HEK293 (cell line): ENCODE data around the gene S1PR1.
A peak's percentile ranks its signal among the peaks of the same experiment; 100 is the strongest.

ENCODE experiments used
- CTCF ChIP-seq: fragments of 450-650 bp; formaldehyde crosslinking; IDR thresholded peaks from 2 replicates; pipeline ENCODE4 v1.5.1; 2016; ENCODE audit warnings: missing biosample characterization, missing genetic modification characterization
- GLIS1 ChIP-seq: fragments of 450-650 bp; formaldehyde crosslinking; IDR thresholded peaks from 2 replicates; pipeline ENCODE4 v1.5.1; 2016; ENCODE audit warnings: missing biosample characterization, missing genetic modification characterization
- GLIS2 ChIP-seq: fragments of 450-650 bp; formaldehyde crosslinking; IDR thresholded peaks from 2 replicates; pipeline ENCODE4 v1.5.1; 2016; ENCODE audit warnings: missing biosample characterization, missing genetic modification characterization
- PRDM10 ChIP-seq: fragments of 450-650 bp; formaldehyde crosslinking; IDR thresholded peaks from 2 replicates; pipeline ENCODE4 v1.5.1; 2016; ENCODE audit warnings: missing biosample characterization, missing genetic modification characterization
- PRDM4 ChIP-seq: fragments of 450-650 bp; formaldehyde crosslinking; IDR thresholded peaks from 2 replicates; pipeline ENCODE4 v1.5.1; 2017; ENCODE audit warnings: missing biosample characterization, missing genetic modification characterization
- SETDB1 ChIP-seq: IDR thresholded peaks from one replicate; pipeline ENCODE4 v1.6.1; 2017; ENCODE audit warnings: mild to moderate bottlenecking, low read length, moderate library complexity, mixed read lengths; ENCODE audit not compliant: insufficient read length
- SP2 ChIP-seq: fragments of 450-650 bp; formaldehyde crosslinking; IDR thresholded peaks from 2 replicates; pipeline ENCODE4 v1.5.1; 2016; ENCODE audit warnings: missing biosample characterization, missing genetic modification characterization
- ZBTB21 ChIP-seq: fragments of 450-650 bp; formaldehyde crosslinking; IDR thresholded peaks from 2 replicates; pipeline ENCODE4 v1.5.1; 2017; ENCODE audit warnings: missing biosample characterization, missing genetic modification characterization
- ZFP37 ChIP-seq: fragments of 450-650 bp; formaldehyde crosslinking; IDR thresholded peaks from 2 replicates; pipeline ENCODE4 v1.5.1; 2016; ENCODE audit warnings: missing biosample characterization, missing genetic modification characterization
- ZNF214 ChIP-seq: fragments of 450-650 bp; formaldehyde crosslinking; IDR thresholded peaks from 2 replicates; pipeline ENCODE4 v1.5.1; 2017; ENCODE audit warnings: missing biosample characterization, mild to moderate bottlenecking, missing genetic modification characterization, borderline replicate concordance
- ZNF280D ChIP-seq: fragments of 450-650 bp; formaldehyde crosslinking; IDR thresholded peaks from 2 replicates; pipeline ENCODE4 v1.5.1; 2016; ENCODE audit warnings: missing biosample characterization, missing genetic modification characterization
- ZNF335 ChIP-seq: fragments of 450-650 bp; formaldehyde crosslinking; conservative IDR thresholded peaks from 2 replicates; pipeline ENCODE4 v1.5.1; 2016; ENCODE audit warnings: missing biosample characterization, missing genetic modification characterization
- ZNF366 ChIP-seq: fragments of 450-650 bp; formaldehyde crosslinking; conservative IDR thresholded peaks from 2 replicates; pipeline ENCODE4 v1.5.1; 2016; ENCODE audit warnings: missing biosample characterization, missing genetic modification characterization
- ZNF404 ChIP-seq: fragments of 450-650 bp; formaldehyde crosslinking; IDR thresholded peaks from 2 replicates; pipeline ENCODE4 v1.5.1; 2017; ENCODE audit warnings: missing biosample characterization, missing genetic modification characterization
- ZNF423 ChIP-seq: fragments of 450-650 bp; formaldehyde crosslinking; IDR thresholded peaks from 2 replicates; pipeline ENCODE4 v1.5.1; 2016; ENCODE audit warnings: missing biosample characterization, missing genetic modification characterization
- ZNF488 ChIP-seq: fragments of 450-650 bp; formaldehyde crosslinking; IDR thresholded peaks from 2 replicates; pipeline ENCODE4 v1.5.1; 2016; ENCODE audit warnings: missing biosample characterization, missing genetic modification characterization
- ZNF518A ChIP-seq: fragments of 450-650 bp; formaldehyde crosslinking; conservative IDR thresholded peaks from 2 replicates; pipeline ENCODE4 v1.5.1; 2016; ENCODE audit warnings: low read depth, missing biosample characterization, missing genetic modification characterization
- ZNF549 ChIP-seq: fragments of 450-650 bp; IDR thresholded peaks from 2 replicates; pipeline ENCODE4 v1.5.1; 2018; ENCODE audit warnings: missing biosample characterization, missing genetic modification characterization, mild to moderate bottlenecking, inconsistent platforms, moderate library complexity
- ZNF658 ChIP-seq: fragments of 450-650 bp; formaldehyde crosslinking; IDR thresholded peaks from 2 replicates; pipeline ENCODE4; 2016; ENCODE audit warnings: missing biosample characterization, missing genetic modification characterization
- ZNF76 ChIP-seq: fragments of 450-650 bp; formaldehyde crosslinking; IDR thresholded peaks from 2 replicates; pipeline ENCODE4; 2016; ENCODE audit warnings: low read depth, missing biosample characterization, missing genetic modification characterization, borderline replicate concordance
- ZNF776 ChIP-seq: fragments of 450-650 bp; formaldehyde crosslinking; IDR thresholded peaks from 2 replicates; pipeline ENCODE4 v1.5.0; 2017; ENCODE audit warnings: missing biosample characterization, missing genetic modification characterization, borderline replicate concordance
- ZXDB ChIP-seq: fragments of 450-650 bp; formaldehyde crosslinking; IDR thresholded peaks from 2 replicates; pipeline ENCODE4 v1.5.1; 2016; ENCODE audit warnings: missing biosample characterization, missing genetic modification characterization

The S1PR1 gene

GRCh38 chr1:101262630-101263348 is 26.0 kb downstream of the S1PR1 start (continued):
- no peak for TF ChIP-seq ZNF776
- no peak for TF ChIP-seq ZFP37 (tag by site-specific recombination)
- 0 out of 2 replicates have a peak, but pooled peaks have one; percentile 34 for TF ChIP-seq ZXDB (tag by site-specific recombination)
- no peak for TF ChIP-seq ZNF518A (tag by site-specific recombination)
- TF ChIP-seq ZNF214 (tag by site-specific recombination): no peak
- no peak for TF ChIP-seq ZNF404 (tag by site-specific recombination)
- TF ChIP-seq ZNF549 (tag by site-specific recombination): no peak
- no peak for TF ChIP-seq ZBTB21 (tag by site-specific recombination)
- no peak for TF ChIP-seq ZNF488 (tag by site-specific recombination)
- TF ChIP-seq ZNF366 (tag by site-specific recombination): no peak
- no peak for TF ChIP-seq SETDB1
- no peak for TF ChIP-seq GLIS2
- no peak for TF ChIP-seq GLIS1 (tag by site-specific recombination)
- TF ChIP-seq ZNF335: peak; percentile 51; the same call in 1 of the 2 replicates
- TF ChIP-seq CTCF (tag by site-specific recombination): no peak
- TF ChIP-seq ZNF423 (tag by site-specific recombination): no peak
- TF ChIP-seq ZNF280D: no peak
- TF ChIP-seq PRDM10 (tag by site-specific recombination): 0 out of 2 replicates have a peak, but pooled peaks have one; percentile 14
- TF ChIP-seq ZNF76: no peak
- 0 out of 2 replicates have a peak, but pooled peaks have one; percentile 33 for TF ChIP-seq PRDM4 (tag by site-specific recombination)
- TF ChIP-seq ZNF658 (tag by site-specific recombination): no peak
- no peak for TF ChIP-seq SP2 (tag by site-specific recombination)
